ENCODE data around the gene GTF3A.

GTF3A gene

GRCh38 chr13:27405546-27406134 lies 18.8 kb upstream of the GTF3A start:
- no peak for DNase-seq

- DNase-seq = peak in 1 of 2 experiments; percentile 20
Measured at GRCh38 chr13:27406178-27406939, 18.1 kb upstream of the GTF3A start.

GRCh38 chr13:27408074-27408473 lies 16.3 kb upstream of the GTF3A start:
- DNase-seq = no peak

- DNase-seq = no peak
Measured at GRCh38 chr13:27409013-27409412, 15.4 kb upstream of the GTF3A start.

GRCh38 chr13:27411341-27411740 lies 13.1 kb upstream of the GTF3A start:
- no peak for DNase-seq

GRCh38 chr13:27415116-27415515 lies 9.3 kb upstream of the GTF3A start:
- no peak for DNase-seq

- DNase-seq = no peak
Measured at GRCh38 chr13:27419328-27419727, 5.1 kb upstream of the GTF3A start.

- DNase-seq = no peak
Measured at GRCh38 chr13:27421101-27421871, 3.1 kb upstream of the GTF3A start.

- no peak for DNase-seq
Measured at GRCh38 chr13:27423333-27423732, 1.1 kb upstream of the GTF3A start.

- peak in 1 of 2 experiments; percentile 43 for DNase-seq
Measured at GRCh38 chr13:27425158-27425917, 919 bp downstream of the GTF3A start.

- DNase-seq = peak; percentile 49 to 86
Measured at GRCh38 chr13:27425918-27426630, 1.7 kb downstream of the GTF3A start.

GRCh38 chr13:27427641-27428040 lies 3.2 kb downstream of the GTF3A start:
- DNase-seq = no peak

- DNase-seq = no peak
Measured at GRCh38 chr13:27428160-27428559, 3.7 kb downstream of the GTF3A start.

GRCh38 chr13:27432180-27432579 lies 7.8 kb downstream of the GTF3A start:
- DNase-seq = no peak

GRCh38 chr13:27432611-27433210 lies 8.3 kb downstream of the GTF3A start:
- no peak for DNase-seq

GRCh38 chr13:27437126-27437525 lies 12.7 kb downstream of the GTF3A start:
- DNase-seq = no peak

GRCh38 chr13:27440408-27440807 lies 16.0 kb downstream of the GTF3A start:
- no peak for DNase-seq

- DNase-seq = no peak
Measured at GRCh38 chr13:27442071-27442647, 17.7 kb downstream of the GTF3A start.

- DNase-seq = no peak
Measured at GRCh38 chr13:27442797-27443196, 18.4 kb downstream of the GTF3A start.

- no peak for DNase-seq
Measured at GRCh38 chr13:27446986-27447583, 22.7 kb downstream of the GTF3A start.

- no peak for DNase-seq
Measured at GRCh38 chr13:27448308-27448707, 23.9 kb downstream of the GTF3A start.
